ENCODE data around the gene COQ4. TPM values are rescaled to one million over a fixed set of nuclear protein-coding genes. Genes with fewer than 3 reads are reported as not detected.

COQ4 gene
- total RNA-seq, 1 experiment from 2014 or later = 45.8 TPM

- no peaks in the 10 kb centered on the region for H4K20me1 ChIP-seq (ENCODE audit: insufficient read depth)
- H3K4me3 ChIP-seq (replicated peaks in 1 of 2; ENCODE audit: low read depth in 1 of 2, low read length in 2 of 2) = no peak overlapping the region
- H3K9ac ChIP-seq (ENCODE audit: low read length) = no peak overlapping the region
- BruUV-seq (replicated peaks) = no TSS peak
- no peak for ATAC-seq
- DNase-seq (ENCODE audit: low read depth, low spot score) = no peak
- no peaks in the 10 kb centered on the region for H3K9me3 ChIP-seq (ENCODE audit: control insufficient read depth in 1 of 2, insufficient read depth in 1 of 2, low read depth in 1 of 2, low read length in 2 of 2)
- POLR2A ChIA-PET = no interaction called here
- TF ChIP-seq RAD21 (IDR thresholded peaks at IDR 0.05; ENCODE audit: low read depth) = no peak
- TF ChIP-seq EZH2phosphoT487 (IDR thresholded peaks at IDR 0.05; ENCODE audit: borderline replicate concordance) = no peak
- TF ChIP-seq SRF (IDR thresholded peaks at IDR 0.05; ENCODE audit: low read depth) = no peak
- no peak for TF ChIP-seq ZFX (IDR thresholded peaks at IDR 0.05)
- 0 out of 6 replicates have a peak, but pooled peaks of 1 of the 3 experiments have one; percentile 1 for TF ChIP-seq CTCF (IDR thresholded peaks at IDR 0.05 in 2 of 3, conservative IDR thresholded peaks at IDR 0.05 in 1 of 3; ENCODE audit: borderline replicate concordance in 1 of 3, insufficient read depth in 1 of 3, low read depth in 2 of 3, low read length in 2 of 3)
- TF ChIP-seq REST (IDR thresholded peaks at IDR 0.05; ENCODE audit: low read depth) = no peak
- TF ChIP-seq CEBPB (IDR thresholded peaks at IDR 0.05; ENCODE audit: low read depth) = no peak
- no peaks in the 10 kb centered on the region for H3K79me2 ChIP-seq (ENCODE audit: insufficient read depth, low read length)
- H3K9me2 ChIP-seq (ENCODE audit: insufficient read depth) = no peaks in the 10 kb centered on the region
- RAD21 ChIA-PET (ENCODE audit: low non-redundant PET in 1 of 2, low total read pairs in 2 of 2, uncharacterized antibody in 2 of 2, unreplicated experiment in 2 of 2) = no interaction called here
- H3K4me1 ChIP-seq (ENCODE audit: control insufficient read depth in 1 of 2, insufficient read depth in 2 of 2, low read length in 2 of 2) = no peaks in the 10 kb centered on the region
- no peaks in the 10 kb centered on the region for H3K27me3 ChIP-seq (ENCODE audit: insufficient read depth, low read length)
- no peak overlapping the region for H3K27ac ChIP-seq (ENCODE audit: low read depth, low read length)
- no peaks in the 10 kb centered on the region for H3K36me3 ChIP-seq (ENCODE audit: control insufficient read depth in 1 of 2, insufficient read depth in 2 of 2, low read length in 2 of 2)
- no peak overlapping the region for H2AFZ ChIP-seq (ENCODE audit: low read depth, low read length, poor library complexity, severe bottlenecking)
- CTCF ChIA-PET = interaction anchor here (0.6 kb wide), 1 partner anchor 9 kb away, joined by 3 read pairs; the partner anchor contains the start of genes GOLGA2 and SWI5
- intact Hi-C loops (cut with micrococcal nuclease) = no loop called here
- H3K4me2 ChIP-seq (ENCODE audit: low read length) = no peak overlapping the region
These were observed 37.4 kb upstream of the COQ4 start for GRCh38 chr9:128285033-128285784.

All from HCT116 (cell line).